Gastroesophageal sphincter (tissue), 4 donors: ENCODE data around the gene VPS35L. TPM values are rescaled to one million over a fixed set of nuclear protein-coding genes. Genes with fewer than 3 reads are reported as not detected.

ENCODE experiments used
- ATAC-seq: fragments of 150-250 bp; one replicate; pipeline ENCODE4 v1.9.1; 2016; ENCODE audit warnings: mild to moderate bottlenecking, moderate library complexity
- H3K27ac ChIP-seq, 4 donors: fragments of 200-600 bp; sonication (generic) in 3 of 4; 1 replicate in 3 of 4; 2 replicates in 1 of 4; pipeline ENCODE4 v1.5.1; 2016 to 2019
- H3K27me3 ChIP-seq: fragments of 200-600 bp; sonication (generic); one replicate; pipeline ENCODE4 v1.5.1; 2019
- H3K36me3 ChIP-seq, 2 donors: fragments of 200-600 bp; sonication (generic); one replicate each; pipeline ENCODE4 v1.5.1; 2019; ENCODE audit warnings: control low read depth in 1 of 2
- H3K4me1 ChIP-seq, 3 donors: fragments of 200-600 bp; sonication (generic); 1 replicate in 2 of 3; 2 replicates in 1 of 3; pipeline ENCODE4 v1.5.1; 2016 to 2019; ENCODE audit warnings: control low read depth in 2 of 3
- H3K4me3 ChIP-seq, 2 donors: fragments of 200-600 bp; sonication (generic); one replicate each; pipeline ENCODE4 v1.5.1; 2019; ENCODE audit warnings: mild to moderate bottlenecking in 1 of 2, moderate library complexity in 1 of 2
- H3K9me3 ChIP-seq, 3 donors: fragments of 200-600 bp; sonication (generic); one replicate each; pipeline ENCODE4 v1.5.1; 2017 to 2019; ENCODE audit warnings: control low read depth in 2 of 3
- CTCF ChIP-seq, 4 experiments: fragments of 200-600 bp in 2 of 4; fragments of 450-650 bp in 2 of 4; sonication (generic) in 1 of 4; IDR thresholded peaks; one replicate each; pipeline ENCODE4 v1.5.1; 2017 to 2019; ENCODE audit warnings: antibody characterized with exemption in 4 of 4, mild to moderate bottlenecking in 2 of 4, moderate library complexity in 2 of 4
- EP300 ChIP-seq: sonication (generic); formaldehyde crosslinking; IDR thresholded peaks from one replicate; pipeline ENCODE4 v1.6.1; 2017; ENCODE audit warnings: antibody characterized with exemption, mild to moderate bottlenecking
- POLR2A ChIP-seq, 2 donors: fragments of 450-650 bp; IDR thresholded peaks; one replicate each; pipeline ENCODE4 v1.6.1; 2017; ENCODE audit warnings: antibody characterized with exemption in 2 of 2, mild to moderate bottlenecking in 2 of 2, moderate library complexity in 1 of 2
- POLR2AphosphoS5 ChIP-seq: sonication (generic); formaldehyde crosslinking; IDR thresholded peaks from one replicate; pipeline ENCODE4 v1.6.1; 2017; ENCODE audit warnings: antibody characterized with exemption
- WGBS, 2 donors: methylation state at CpG; one replicate each; pipeline ENCODE4 v1.1.5; 2018; ENCODE audit warnings: low coverage in 1 of 2; 5-methylcytosine and 5-hydroxymethylcytosine counted together
- total RNA-seq, 4 donors: library from RNA; depleted of rRNA; stranded (reverse); fragments of >200 nt; gene quantifications; one replicate each; pipeline ENCODE4 v1.1.0, GENCODE V29; 2016

The VPS35L gene
- total RNA-seq, 4 donors from 2014 or later = 39.0 to 59.6 (median 46.9) TPM

- WGBS, 2 donors = 24% methylated on average over 4 to 5 of the region's 10 CpGs
- Histone ChIP-seq H3K36me3 (peaks cover 0 to 66% of the 10 kb centered on the region in 2 donors), H3K9me3 (no peaks in the 10 kb centered on the region), H3K4me1 (peaks cover 0 to 62% (median 30%) of the 10 kb centered on the region in 3 donors), H3K27me3 (no peaks in the 10 kb centered on the region), H3K4me3 (no peak overlapping the region), H3K27ac (peak overlapping the region; percentile 11 to 77 (median 72))
- no peak for TF ChIP-seq EP300
- peak; percentile 54 for TF ChIP-seq POLR2AphosphoS5
- peak; percentile 58 for ATAC-seq
Observed at GRCh38 chr16:19696328-19696727, 140.8 kb downstream of the VPS35L start.

- no peaks in the 10 kb centered on the region for H3K27me3 ChIP-seq
- peaks cover 0 to 66% of the 10 kb centered on the region in 2 donors for H3K36me3 ChIP-seq
- H3K4me1 ChIP-seq = peaks cover 0 to 59% (median 30%) of the 10 kb centered on the region in 3 donors
- TF ChIP-seq POLR2AphosphoS5 (no peak), CTCF (IDR thresholded peaks at IDR 0.05) (no peak), POLR2A (IDR thresholded peaks at IDR 0.05) (no peak), EP300 (no peak)
- whole genome bisulfite sequencing, 2 donors = 70% methylated on average over 4 of the region's 15 CpGs; no CpG with 5 or more reads in 1 of the 2 donors
- no peaks in the 10 kb centered on the region for H3K9me3 ChIP-seq
- H3K4me3 ChIP-seq = no peak overlapping the region
- peak overlapping the region; percentile 11 to 77 (median 72) for H3K27ac ChIP-seq
- ATAC-seq = no peak
Observed at GRCh38 chr16:19696961-19697360, 141.5 kb downstream of the VPS35L start.

- peak overlapping the region in 3 of 4 donors; percentile 55 to 71 (median 67) for H3K27ac ChIP-seq
- peaks cover 0 to 59% (median 30%) of the 10 kb centered on the region in 3 donors for H3K4me1 ChIP-seq
- no peak for ATAC-seq
- H3K27me3 ChIP-seq = no peaks in the 10 kb centered on the region
- TF ChIP-seq POLR2A (IDR thresholded peaks at IDR 0.05) = no peak
- TF ChIP-seq CTCF (IDR thresholded peaks at IDR 0.05) = no peak
- TF ChIP-seq EP300 = no peak
- no peak for TF ChIP-seq POLR2AphosphoS5
- no peaks in the 10 kb centered on the region for H3K9me3 ChIP-seq
- H3K36me3 ChIP-seq = peaks cover 0 to 66% of the 10 kb centered on the region in 2 donors
- WGBS, 2 donors = 78 to 91% methylated on average over 4 of the region's 8 CpGs
- no peak overlapping the region for H3K4me3 ChIP-seq
Observed at GRCh38 chr16:19697756-19698318, 142.3 kb downstream of the VPS35L start.

GRCh38 chr16:19698480-19699465 lies 143.3 kb downstream of the VPS35L start:
- peaks cover 0 to 59% (median 30%) of the 10 kb centered on the region in 3 donors for H3K4me1 ChIP-seq
- no peaks in the 10 kb centered on the region for H3K27me3 ChIP-seq
- H3K9me3 ChIP-seq = no peaks in the 10 kb centered on the region
- TF ChIP-seq EP300 = no peak
- TF ChIP-seq POLR2A (IDR thresholded peaks at IDR 0.05) = no peak
- TF ChIP-seq CTCF (IDR thresholded peaks at IDR 0.05) = no peak
- no peak for TF ChIP-seq POLR2AphosphoS5
- peaks cover 0 to 66% of the 10 kb centered on the region in 2 donors for H3K36me3 ChIP-seq
- peak overlapping the region in 3 of 4 donors; percentile 55 to 71 (median 67) for H3K27ac ChIP-seq
- 50 to 71% methylated on average over 5 to 6 of the region's 19 CpGs for WGBS, 2 donors
- H3K4me3 ChIP-seq = no peak overlapping the region
- ATAC-seq = peak; percentile 19

GRCh38 chr16:19699472-19699871 lies 144.0 kb downstream of the VPS35L start:
- no peak for ATAC-seq
- H3K4me3 ChIP-seq = no peak overlapping the region
- H3K9me3 ChIP-seq = no peaks in the 10 kb centered on the region
- H3K4me1 ChIP-seq = peaks cover 0 to 59% (median 30%) of the 10 kb centered on the region in 3 donors
- WGBS, 2 donors = no CpG with 5 or more reads among the region's 8 CpGs
- TF ChIP-seq CTCF (IDR thresholded peaks at IDR 0.05) (no peak), POLR2A (IDR thresholded peaks at IDR 0.05) (no peak), POLR2AphosphoS5 (no peak), EP300 (no peak)
- H3K36me3 ChIP-seq = peaks cover 0 to 70% of the 10 kb centered on the region in 2 donors
- H3K27me3 ChIP-seq = no peaks in the 10 kb centered on the region
- H3K27ac ChIP-seq = peak overlapping the region in 3 of 4 donors; percentile 55 to 71 (median 67)
